Fibroblast of lung (primary cell): Measurements from ENCODE around the gene RNF39.

ENCODE experiments used
- EZH2 ChIP-seq: IDR thresholded peaks from 2 replicates; pipeline ENCODE4 v1.5.1; 2012; ENCODE audit warnings: low read length, control low read depth, mild to moderate bottlenecking; ENCODE audit errors: missing control alignments
- TF ChIP-seq, protein P1 (sequence below), 2 donors: IDR thresholded peaks in 1 of 2; conservative IDR thresholded peaks in 1 of 2; 1 replicate in 1 of 2; 2 replicates in 1 of 2; pipeline ENCODE4 v1.5.1; 2011 to 2012; ENCODE audit warnings: low read length in 2 of 2, control low read depth in 1 of 2, inconsistent platforms in 1 of 2, low read depth in 1 of 2, mild to moderate bottlenecking in 1 of 2

DNA sequence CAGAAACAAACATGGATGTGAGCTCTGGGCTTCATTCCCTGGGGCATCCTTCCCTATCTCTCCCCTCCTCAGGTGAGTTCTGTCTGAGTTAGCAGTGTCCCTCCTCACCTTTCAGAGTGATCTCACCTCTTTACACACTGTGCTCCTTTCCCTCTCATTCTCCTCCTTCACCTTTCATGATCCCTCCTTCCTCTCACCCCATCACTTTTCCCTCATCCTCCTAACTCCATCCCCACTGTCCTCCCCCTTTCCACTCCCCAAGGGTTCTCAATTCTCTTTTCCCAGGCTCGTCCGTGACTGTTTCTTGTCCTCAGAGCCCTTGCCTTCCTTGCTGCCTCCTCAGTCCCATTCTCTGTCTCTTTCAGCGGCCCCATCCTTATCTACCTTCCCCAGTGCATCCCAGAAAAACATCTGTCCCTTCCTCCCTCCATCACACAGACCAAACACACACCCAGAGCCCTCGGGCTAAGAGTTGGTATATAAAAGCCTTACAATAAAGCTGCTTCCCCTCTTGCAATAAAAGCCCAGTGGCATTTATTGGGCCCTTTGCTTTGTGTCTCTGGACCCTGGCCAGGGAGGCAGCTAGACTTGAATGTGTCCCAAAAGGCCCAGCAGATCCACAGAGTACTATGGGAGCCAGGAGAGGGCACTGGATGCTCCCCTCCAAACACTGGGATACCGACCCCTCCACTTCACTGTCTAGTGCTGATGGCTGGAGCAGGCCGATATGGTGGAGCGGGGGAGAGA, 1.9 kb downstream of the RNF39 start:
- TF ChIP-seq, protein P1, sequence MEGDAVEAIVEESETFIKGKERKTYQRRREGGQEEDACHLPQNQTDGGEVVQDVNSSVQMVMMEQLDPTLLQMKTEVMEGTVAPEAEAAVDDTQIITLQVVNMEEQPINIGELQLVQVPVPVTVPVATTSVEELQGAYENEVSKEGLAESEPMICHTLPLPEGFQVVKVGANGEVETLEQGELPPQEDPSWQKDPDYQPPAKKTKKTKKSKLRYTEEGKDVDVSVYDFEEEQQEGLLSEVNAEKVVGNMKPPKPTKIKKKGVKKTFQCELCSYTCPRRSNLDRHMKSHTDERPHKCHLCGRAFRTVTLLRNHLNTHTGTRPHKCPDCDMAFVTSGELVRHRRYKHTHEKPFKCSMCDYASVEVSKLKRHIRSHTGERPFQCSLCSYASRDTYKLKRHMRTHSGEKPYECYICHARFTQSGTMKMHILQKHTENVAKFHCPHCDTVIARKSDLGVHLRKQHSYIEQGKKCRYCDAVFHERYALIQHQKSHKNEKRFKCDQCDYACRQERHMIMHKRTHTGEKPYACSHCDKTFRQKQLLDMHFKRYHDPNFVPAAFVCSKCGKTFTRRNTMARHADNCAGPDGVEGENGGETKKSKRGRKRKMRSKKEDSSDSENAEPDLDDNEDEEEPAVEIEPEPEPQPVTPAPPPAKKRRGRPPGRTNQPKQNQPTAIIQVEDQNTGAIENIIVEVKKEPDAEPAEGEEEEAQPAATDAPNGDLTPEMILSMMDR (conservative IDR thresholded peaks at IDR 0.05 in 1 of 2, IDR thresholded peaks at IDR 0.05 in 1 of 2; ENCODE audit: low read depth in 1 of 2, low read length in 2 of 2): no peak
- no peak for TF ChIP-seq EZH2
